ENCODE measurements around the gene ATF1.
"Not testable (repeated sequence)": the region's sequence is repeated elsewhere in the genome, so short reads cannot be mapped to it uniquely, and the experiment has no call there.

ATF1 gene

GRCh38 chr12:50753232-50753769 lies 10.6 kb upstream of the ATF1 start:
- DNase-seq, result no peak

GRCh38 chr12:50764286-50765094 lies 589 bp downstream of the ATF1 start:
- DNase-seq, result peak; percentile 79

- peak; percentile 37 for DNase-seq
Measured at GRCh38 chr12:50765095-50765911, 1.4 kb downstream of the ATF1 start.

GRCh38 chr12:50768391-50768790 lies 4.5 kb downstream of the ATF1 start:
- DNase-seq, result no peak

- DNase-seq, result not testable (repeated sequence)
Measured at GRCh38 chr12:50768813-50769212, 4.9 kb downstream of the ATF1 start.

GRCh38 chr12:50771409-50771808 lies 7.5 kb downstream of the ATF1 start:
- no peak for DNase-seq

GRCh38 chr12:50772470-50772869 lies 8.6 kb downstream of the ATF1 start:
- no peak for DNase-seq

- no peak for DNase-seq
Measured at GRCh38 chr12:50772877-50773276, 9.0 kb downstream of the ATF1 start.

- no peak for DNase-seq
Measured at GRCh38 chr12:50775251-50775650, 11.3 kb downstream of the ATF1 start.

GRCh38 chr12:50776749-50777728 lies 13.1 kb downstream of the ATF1 start:
- no peak for DNase-seq

- no peak for DNase-seq
Measured at GRCh38 chr12:50778663-50779590, 15.0 kb downstream of the ATF1 start.

- DNase-seq, result no peak
Measured at GRCh38 chr12:50780013-50780412, 16.1 kb downstream of the ATF1 start.

- DNase-seq, result no peak
Measured at GRCh38 chr12:50784501-50784900, 20.6 kb downstream of the ATF1 start.

GRCh38 chr12:50785406-50786001 lies 21.6 kb downstream of the ATF1 start:
- no peak for DNase-seq

- no peak for DNase-seq
Measured at GRCh38 chr12:50786498-50787231, 22.8 kb downstream of the ATF1 start.

GRCh38 chr12:50787618-50788017 lies 23.7 kb downstream of the ATF1 start:
- no peak for DNase-seq

GRCh38 chr12:50788561-50788960 lies 24.7 kb downstream of the ATF1 start:
- no peak for DNase-seq

GRCh38 chr12:50790081-50790480 lies 26.2 kb downstream of the ATF1 start:
- no peak for DNase-seq

- DNase-seq, result no peak
Measured at GRCh38 chr12:50799908-50800307, 36.0 kb downstream of the ATF1 start.

GRCh38 chr12:50803230-50803875 lies 39.5 kb downstream of the ATF1 start:
- DNase-seq, result no peak

Data from activated gamma-delta T cell treated with Interleukin-2 at 50 U/mL for 16 hours (primary cell).